HepG2 (cell line): ENCODE measurements around the gene POLRMT. TPM values are rescaled to one million over a fixed set of nuclear protein-coding genes. Genes with fewer than 3 reads are reported as not detected.

Source experiments
- CHCHD3 ChIP-seq: sonication (generic); formaldehyde crosslinking; IDR thresholded peaks from 2 replicates; pipeline ENCODE4 v1.8.0; 2022; ENCODE audit warnings: mild to moderate bottlenecking, missing genetic modification reagents, moderate library complexity
- FLYWCH1 ChIP-seq: sonication (generic); formaldehyde crosslinking; IDR thresholded peaks from 2 replicates; pipeline ENCODE4 v1.8.1; 2023; ENCODE audit warnings: mild to moderate bottlenecking, missing genetic modification reagents
- GATAD2A ChIP-seq: IDR thresholded peaks from 2 replicates; pipeline ENCODE4 v1.6.1; 2016
- HNRNPK ChIP-seq: fragments of 200-400 bp; formaldehyde crosslinking; IDR thresholded peaks from 2 replicates; pipeline ENCODE4 v1.6.1; 2018; ENCODE audit warnings: low read length, low read depth, moderate library complexity, mild to moderate bottlenecking; ENCODE audit not compliant: poor library complexity, severe bottlenecking
- MEF2D ChIP-seq: sonication (generic); formaldehyde crosslinking; IDR thresholded peaks from 2 replicates; pipeline ENCODE4 v1.5.1; 2020; ENCODE audit warnings: mild to moderate bottlenecking, missing genetic modification reagents
- MTA3 ChIP-seq: sonication (generic); formaldehyde crosslinking; IDR thresholded peaks from 2 replicates; pipeline ENCODE4 v1.4.0; 2020; ENCODE audit warnings: missing genetic modification reagents
- RBM22 ChIP-seq: fragments of 200-400 bp; formaldehyde crosslinking; optimal IDR thresholded peaks from 2 replicates; pipeline ENCODE3; 2017; ENCODE audit warnings: mild to moderate bottlenecking, low read length, moderate library complexity
- SAFB2 ChIP-seq: sonication (generic); formaldehyde crosslinking; IDR thresholded peaks from 2 replicates; pipeline ENCODE4 v1.5.1; 2020; ENCODE audit warnings: missing genetic modification reagents, low read depth, mild to moderate bottlenecking, borderline replicate concordance
- SKI ChIP-seq: fragments of 450-650 bp; IDR thresholded peaks from one replicate; pipeline ENCODE4 v1.6.1; 2018; ENCODE audit warnings: mild to moderate bottlenecking; ENCODE audit not compliant: partially characterized antibody
- SMARCC2 ChIP-seq: fragments of 450-650 bp; IDR thresholded peaks from 2 replicates; pipeline ENCODE4 v1.6.1; 2017; ENCODE audit warnings: antibody characterized with exemption, mild to moderate bottlenecking
- SOX6 ChIP-seq, 2 experiments: fragments of 450-650 bp in 1 of 2; sonication (generic) in 1 of 2; formaldehyde crosslinking in 1 of 2; IDR thresholded peaks; 2 replicates each; pipeline versions ENCODE4 v1.4.0 to v1.6.1; 2017 to 2020; ENCODE audit warnings: antibody characterized with exemption in 1 of 2, mild to moderate bottlenecking in 1 of 2, missing genetic modification reagents in 1 of 2
- ZFP90 ChIP-seq: sonication (generic); formaldehyde crosslinking; IDR thresholded peaks from 2 replicates; pipeline ENCODE4 v1.8.0; 2022; ENCODE audit warnings: missing genetic modification reagents, mild to moderate bottlenecking, inconsistent platforms, borderline replicate concordance
- ZIK1 ChIP-seq: sonication (generic); formaldehyde crosslinking; IDR thresholded peaks from 2 replicates; pipeline ENCODE4 v1.5.0; 2020; ENCODE audit warnings: mild to moderate bottlenecking, low read depth, missing genetic modification reagents, borderline replicate concordance
- ZMYM2 ChIP-seq: sonication (generic); formaldehyde crosslinking; IDR thresholded peaks from 2 replicates; pipeline ENCODE4 v1.8.0; 2022; ENCODE audit warnings: mild to moderate bottlenecking, missing genetic modification reagents
- ZNF30 ChIP-seq: sonication (generic); formaldehyde crosslinking; IDR thresholded peaks from 2 replicates; pipeline ENCODE4 v1.5.0; 2020; ENCODE audit warnings: mild to moderate bottlenecking, missing genetic modification reagents
- ZNF841 ChIP-seq: sonication (generic); formaldehyde crosslinking; IDR thresholded peaks from 2 replicates; pipeline ENCODE4 v1.8.1; 2023; ENCODE audit warnings: missing genetic modification reagents, borderline replicate concordance
- polyA plus RNA-seq, 8 experiments: library from polyadenylated mRNA; depleted of rRNA in 3 of 8; stranded (reverse) in 7 of 8; unstranded in 1 of 8; fragments of >200 nt; fragmentation: Illumina TruSeq in 4 of 8; extraction: Trizol in 4 of 8; gene quantifications; 2 replicates each; pipeline versions ENCODE4 v1.2.1 to v1.2.3, GENCODE V29; 2011 to 2016; ENCODE audit warnings: low read depth in 4 of 8, missing spikeins in 1 of 8, mixed read lengths in 1 of 8; ENCODE audit not compliant: insufficient read depth in 1 of 8
- total RNA-seq, 5 experiments: library from RNA; depleted of rRNA; stranded (reverse); fragments of >200 nt; fragmentation: Illumina TruSeq; extraction: Trizol; gene quantifications; 2 replicates each; pipeline ENCODE4 v1.2.3, GENCODE V29; 2016; ENCODE audit warnings: low read depth in 1 of 5
- TF ChIP-seq, protein P1 (sequence below): sonication (generic); formaldehyde crosslinking; IDR thresholded peaks from 2 replicates; pipeline ENCODE4 v1.5.0; 2020; ENCODE audit warnings: missing genetic modification reagents
- TF ChIP-seq, protein P2 (sequence below): IDR thresholded peaks from 2 replicates; pipeline ENCODE4 v1.4.0; 2020; ENCODE audit warnings: mild to moderate bottlenecking, missing genetic modification reagents
- TF ChIP-seq, protein P3 (sequence below): sonication (generic); formaldehyde crosslinking; conservative IDR thresholded peaks from 2 replicates; pipeline ENCODE4 v1.8.1; 2023; ENCODE audit warnings: missing genetic modification reagents
- TF ChIP-seq, protein P4 (sequence below): IDR thresholded peaks from 2 replicates; pipeline ENCODE4 v1.6.1; 2016

The POLRMT gene
- total and polyA plus RNA-seq, 2 of the 13 experiments (the other 11 are each of a cell fraction or from before 2014, with no cell fraction given): 78.0 to 101 TPM

DNA sequence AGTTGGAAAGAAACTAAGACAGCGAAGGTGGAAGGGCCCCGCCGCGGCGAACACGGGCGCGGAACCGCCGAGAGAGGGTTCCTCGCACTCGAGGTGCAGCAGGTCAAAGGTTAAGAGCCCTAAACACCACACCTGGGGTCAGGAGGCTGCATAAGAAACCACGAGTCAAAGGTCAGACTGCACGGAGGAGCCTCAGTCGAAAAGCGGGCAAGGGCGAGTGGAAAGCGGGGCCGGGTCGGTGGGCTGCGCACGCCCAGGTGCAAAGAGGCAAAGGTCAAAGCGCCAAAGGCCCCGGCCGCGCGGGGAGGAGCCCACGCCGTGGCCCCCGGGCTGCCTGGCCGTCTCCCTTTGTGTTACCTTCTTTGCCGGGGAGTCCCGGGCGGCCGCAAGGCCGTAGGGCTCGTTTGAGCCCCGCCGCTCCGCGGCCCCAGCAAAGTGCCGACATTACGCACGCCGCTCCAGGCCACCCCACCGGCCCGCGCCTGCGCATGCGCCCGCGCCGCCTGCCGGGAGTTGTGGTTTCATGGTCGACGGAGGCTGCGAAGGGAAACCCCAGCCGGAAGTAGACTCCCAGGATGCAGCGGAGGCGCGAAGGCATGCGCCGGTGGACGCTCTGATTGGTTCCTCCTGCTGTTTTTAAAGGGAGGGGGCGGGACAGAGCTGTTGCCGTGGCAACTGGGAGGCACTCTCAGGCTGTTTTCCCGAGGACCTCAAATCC, at the start of gene POLRMT (continued):
- TF ChIP-seq HNRNPK (no peak), SAFB2 (CRISPR knock-in tag) (0 out of 2 replicates have a peak, but pooled peaks have one; percentile 30), ZFP90 (CRISPR knock-in tag) (peak; percentile 78; the same call in 1 of the 2 replicates), SKI (no peak), SOX6 (IDR thresholded peaks at IDR 0.05) (no peak), SOX6 (CRISPR knock-in tag; IDR thresholded peaks at IDR 0.05) (peak; percentile 38), ZNF30 (no peak), MTA3 (no peak), CHCHD3 (no peak), FLYWCH1 (CRISPR knock-in tag) (no peak), GATAD2A (CRISPR knock-in tag) (no peak), SMARCC2 (no peak), RBM22 (peak; percentile 97), ZIK1 (CRISPR knock-in tag) (no peak; the same call in 1 of the 2 replicates), ZNF841 (CRISPR knock-in tag) (no peak), ZMYM2 (no peak), MEF2D (CRISPR knock-in tag) (peak; percentile 10; the same call in 1 of the 2 replicates)
- TF ChIP-seq, protein P1, sequence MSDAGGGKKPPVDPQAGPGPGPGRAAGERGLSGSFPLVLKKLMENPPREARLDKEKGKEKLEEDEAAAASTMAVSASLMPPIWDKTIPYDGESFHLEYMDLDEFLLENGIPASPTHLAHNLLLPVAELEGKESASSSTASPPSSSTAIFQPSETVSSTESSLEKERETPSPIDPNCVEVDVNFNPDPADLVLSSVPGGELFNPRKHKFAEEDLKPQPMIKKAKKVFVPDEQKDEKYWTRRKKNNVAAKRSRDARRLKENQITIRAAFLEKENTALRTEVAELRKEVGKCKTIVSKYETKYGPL (CRISPR knock-in tag): peak; percentile 35; the same call in 1 of the 2 replicates
- TF ChIP-seq, protein P2, sequence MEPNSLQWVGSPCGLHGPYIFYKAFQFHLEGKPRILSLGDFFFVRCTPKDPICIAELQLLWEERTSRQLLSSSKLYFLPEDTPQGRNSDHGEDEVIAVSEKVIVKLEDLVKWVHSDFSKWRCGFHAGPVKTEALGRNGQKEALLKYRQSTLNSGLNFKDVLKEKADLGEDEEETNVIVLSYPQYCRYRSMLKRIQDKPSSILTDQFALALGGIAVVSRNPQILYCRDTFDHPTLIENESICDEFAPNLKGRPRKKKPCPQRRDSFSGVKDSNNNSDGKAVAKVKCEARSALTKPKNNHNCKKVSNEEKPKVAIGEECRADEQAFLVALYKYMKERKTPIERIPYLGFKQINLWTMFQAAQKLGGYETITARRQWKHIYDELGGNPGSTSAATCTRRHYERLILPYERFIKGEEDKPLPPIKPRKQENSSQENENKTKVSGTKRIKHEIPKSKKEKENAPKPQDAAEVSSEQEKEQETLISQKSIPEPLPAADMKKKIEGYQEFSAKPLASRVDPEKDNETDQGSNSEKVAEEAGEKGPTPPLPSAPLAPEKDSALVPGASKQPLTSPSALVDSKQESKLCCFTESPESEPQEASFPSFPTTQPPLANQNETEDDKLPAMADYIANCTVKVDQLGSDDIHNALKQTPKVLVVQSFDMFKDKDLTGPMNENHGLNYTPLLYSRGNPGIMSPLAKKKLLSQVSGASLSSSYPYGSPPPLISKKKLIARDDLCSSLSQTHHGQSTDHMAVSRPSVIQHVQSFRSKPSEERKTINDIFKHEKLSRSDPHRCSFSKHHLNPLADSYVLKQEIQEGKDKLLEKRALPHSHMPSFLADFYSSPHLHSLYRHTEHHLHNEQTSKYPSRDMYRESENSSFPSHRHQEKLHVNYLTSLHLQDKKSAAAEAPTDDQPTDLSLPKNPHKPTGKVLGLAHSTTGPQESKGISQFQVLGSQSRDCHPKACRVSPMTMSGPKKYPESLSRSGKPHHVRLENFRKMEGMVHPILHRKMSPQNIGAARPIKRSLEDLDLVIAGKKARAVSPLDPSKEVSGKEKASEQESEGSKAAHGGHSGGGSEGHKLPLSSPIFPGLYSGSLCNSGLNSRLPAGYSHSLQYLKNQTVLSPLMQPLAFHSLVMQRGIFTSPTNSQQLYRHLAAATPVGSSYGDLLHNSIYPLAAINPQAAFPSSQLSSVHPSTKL: peak; percentile 6; the same call in 1 of the 2 replicates
- TF ChIP-seq, protein P3, sequence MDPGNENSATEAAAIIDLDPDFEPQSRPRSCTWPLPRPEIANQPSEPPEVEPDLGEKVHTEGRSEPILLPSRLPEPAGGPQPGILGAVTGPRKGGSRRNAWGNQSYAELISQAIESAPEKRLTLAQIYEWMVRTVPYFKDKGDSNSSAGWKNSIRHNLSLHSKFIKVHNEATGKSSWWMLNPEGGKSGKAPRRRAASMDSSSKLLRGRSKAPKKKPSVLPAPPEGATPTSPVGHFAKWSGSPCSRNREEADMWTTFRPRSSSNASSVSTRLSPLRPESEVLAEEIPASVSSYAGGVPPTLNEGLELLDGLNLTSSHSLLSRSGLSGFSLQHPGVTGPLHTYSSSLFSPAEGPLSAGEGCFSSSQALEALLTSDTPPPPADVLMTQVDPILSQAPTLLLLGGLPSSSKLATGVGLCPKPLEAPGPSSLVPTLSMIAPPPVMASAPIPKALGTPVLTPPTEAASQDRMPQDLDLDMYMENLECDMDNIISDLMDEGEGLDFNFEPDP (CRISPR knock-in tag): no peak
- TF ChIP-seq, protein P4, sequence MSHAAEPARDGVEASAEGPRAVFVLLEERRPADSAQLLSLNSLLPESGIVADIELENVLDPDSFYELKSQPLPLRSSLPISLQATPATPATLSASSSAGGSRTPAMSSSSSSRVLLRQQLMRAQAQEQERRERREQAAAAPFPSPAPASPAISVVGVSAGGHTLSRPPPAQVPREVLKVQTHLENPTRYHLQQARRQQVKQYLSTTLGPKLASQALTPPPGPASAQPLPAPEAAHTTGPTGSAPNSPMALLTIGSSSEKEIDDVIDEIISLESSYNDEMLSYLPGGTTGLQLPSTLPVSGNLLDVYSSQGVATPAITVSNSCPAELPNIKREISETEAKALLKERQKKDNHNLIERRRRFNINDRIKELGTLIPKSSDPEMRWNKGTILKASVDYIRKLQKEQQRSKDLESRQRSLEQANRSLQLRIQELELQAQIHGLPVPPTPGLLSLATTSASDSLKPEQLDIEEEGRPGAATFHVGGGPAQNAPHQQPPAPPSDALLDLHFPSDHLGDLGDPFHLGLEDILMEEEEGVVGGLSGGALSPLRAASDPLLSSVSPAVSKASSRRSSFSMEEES: 0 out of 2 replicates have a peak, but pooled peaks have one; percentile 31
